Chondrocyte (in vitro differentiated cells): ENCODE measurements around the gene HIPK1. TPM values are rescaled to one million over a fixed set of nuclear protein-coding genes. Genes with fewer than 3 reads are reported as not detected.

ENCODE experiments used
- DNase-seq: peaks from one replicate; pipeline ENCODE4 v3.0.0; 2021; ENCODE audit warnings: mixed read lengths, low spot score
- H3K27ac Mint-ChIP-seq: one replicate; pipeline ENCODE4 v1.8.0; 2021; ENCODE audit warnings: mild to moderate bottlenecking, moderate library complexity, mixed read lengths; ENCODE audit not compliant: unreplicated experiment
- H3K27me3 Mint-ChIP-seq: 2 replicates; pipeline ENCODE4 v1.8.0; 2021; ENCODE audit warnings: low read depth, mixed read lengths
- H3K36me3 Mint-ChIP-seq: 2 replicates; pipeline ENCODE4 v1.8.0; 2021; ENCODE audit warnings: low read depth, mixed read lengths
- H3K4me1 Mint-ChIP-seq: 2 replicates; pipeline ENCODE4 v1.8.0; 2021; ENCODE audit warnings: low read depth, mild to moderate bottlenecking, mixed read lengths
- H3K4me3 Mint-ChIP-seq: one replicate; pipeline ENCODE4 v1.8.0; 2021; ENCODE audit warnings: mild to moderate bottlenecking, moderate library complexity, mixed read lengths; ENCODE audit not compliant: unreplicated experiment
- H3K9me3 Mint-ChIP-seq: 2 replicates; pipeline ENCODE4 v1.8.0; 2021; ENCODE audit warnings: low read depth, mixed read lengths
- total RNA-seq: library from RNA; stranded (reverse); gene quantifications from 3 replicates; pipeline ENCODE4 v1.2.1, GENCODE V29; 2021
- TF ChIP-seq, protein P1 (sequence below): fragments of 200-600 bp; sonication (generic); IDR thresholded peaks from 2 replicates; pipeline ENCODE4 v1.5.0; 2021; ENCODE audit warnings: antibody characterized with exemption, mild to moderate bottlenecking, moderate library complexity

HIPK1 gene
- total RNA-seq, 1 donor from 2014 or later, result 57.4 TPM

DNA sequence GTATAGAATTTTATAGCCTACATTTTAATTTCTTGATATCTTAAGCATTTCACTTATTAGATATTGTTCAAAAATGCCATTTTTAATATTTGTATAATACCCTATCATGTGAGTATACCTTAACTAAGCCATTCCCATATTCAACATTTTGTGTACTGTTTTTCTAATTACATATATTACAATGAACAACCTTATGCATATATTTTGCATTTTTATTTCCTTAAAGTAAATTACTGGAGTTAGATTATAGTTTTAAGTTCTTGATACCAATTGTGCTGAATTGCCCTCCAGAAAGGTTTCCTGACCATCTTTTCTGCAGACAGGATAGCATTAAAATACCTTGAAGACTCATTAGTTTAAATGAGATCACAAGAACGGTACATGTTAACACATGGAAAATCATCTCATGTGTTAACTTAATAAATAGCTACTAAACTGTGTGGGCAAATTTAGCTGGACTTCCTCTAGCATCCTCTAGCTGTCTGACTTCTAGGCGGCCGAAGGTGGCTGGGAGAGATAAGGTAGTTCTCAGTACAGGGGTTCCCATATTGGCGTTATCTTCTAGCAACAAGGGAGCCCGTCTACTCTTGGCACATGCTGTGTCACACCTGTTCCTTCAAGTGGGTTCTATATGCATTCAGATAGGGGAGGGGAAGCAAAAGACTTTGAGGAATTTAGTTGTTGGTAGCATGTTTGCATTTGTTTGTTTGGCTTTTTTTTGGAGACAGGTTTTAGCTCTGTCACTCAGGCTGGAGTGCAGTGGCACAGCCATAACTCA lies 15.0 kb upstream of the HIPK1 start:
- Mint-ChIP-seq H3K27ac (no peak overlapping the region), H3K27me3 (no peaks in the 10 kb centered on the region), H3K4me1 (peaks cover 11% of the 10 kb centered on the region), H3K36me3 (peaks cover 13% of the 10 kb centered on the region), H3K9me3 (no peaks in the 10 kb centered on the region), H3K4me3 (no peak overlapping the region)
- TF ChIP-seq, protein P1, sequence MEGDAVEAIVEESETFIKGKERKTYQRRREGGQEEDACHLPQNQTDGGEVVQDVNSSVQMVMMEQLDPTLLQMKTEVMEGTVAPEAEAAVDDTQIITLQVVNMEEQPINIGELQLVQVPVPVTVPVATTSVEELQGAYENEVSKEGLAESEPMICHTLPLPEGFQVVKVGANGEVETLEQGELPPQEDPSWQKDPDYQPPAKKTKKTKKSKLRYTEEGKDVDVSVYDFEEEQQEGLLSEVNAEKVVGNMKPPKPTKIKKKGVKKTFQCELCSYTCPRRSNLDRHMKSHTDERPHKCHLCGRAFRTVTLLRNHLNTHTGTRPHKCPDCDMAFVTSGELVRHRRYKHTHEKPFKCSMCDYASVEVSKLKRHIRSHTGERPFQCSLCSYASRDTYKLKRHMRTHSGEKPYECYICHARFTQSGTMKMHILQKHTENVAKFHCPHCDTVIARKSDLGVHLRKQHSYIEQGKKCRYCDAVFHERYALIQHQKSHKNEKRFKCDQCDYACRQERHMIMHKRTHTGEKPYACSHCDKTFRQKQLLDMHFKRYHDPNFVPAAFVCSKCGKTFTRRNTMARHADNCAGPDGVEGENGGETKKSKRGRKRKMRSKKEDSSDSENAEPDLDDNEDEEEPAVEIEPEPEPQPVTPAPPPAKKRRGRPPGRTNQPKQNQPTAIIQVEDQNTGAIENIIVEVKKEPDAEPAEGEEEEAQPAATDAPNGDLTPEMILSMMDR, result no peak
- no peak for DNase-seq

DNA sequence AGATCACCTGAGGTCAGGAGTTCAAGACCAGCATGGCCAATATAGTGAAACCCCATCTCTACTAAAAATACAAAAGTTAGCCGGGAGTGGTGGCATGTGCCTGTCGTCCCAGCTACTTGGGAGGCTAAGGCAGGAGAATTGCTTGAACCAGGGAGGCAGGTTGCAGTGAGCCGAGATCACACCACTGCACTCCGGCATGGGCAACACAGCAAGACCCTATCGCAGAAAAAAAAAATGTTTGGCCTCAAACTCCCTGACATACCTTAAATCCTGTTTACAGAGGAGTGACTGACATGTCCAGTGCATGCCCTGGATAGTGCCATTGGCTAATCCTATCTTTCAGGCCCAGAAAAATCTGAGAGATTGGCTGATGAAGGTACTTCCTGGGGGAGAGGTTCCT lies 12.2 kb upstream of the HIPK1 start:
- Mint-ChIP-seq H3K9me3 (no peaks in the 10 kb centered on the region), H3K4me3 (no peak overlapping the region), H3K27ac (no peak overlapping the region), H3K36me3 (peaks cover 1% of the 10 kb centered on the region), H3K27me3 (no peaks in the 10 kb centered on the region), H3K4me1 (peaks cover 11% of the 10 kb centered on the region)
- no peak for DNase-seq
- TF ChIP-seq, protein P1, result no peak

DNA sequence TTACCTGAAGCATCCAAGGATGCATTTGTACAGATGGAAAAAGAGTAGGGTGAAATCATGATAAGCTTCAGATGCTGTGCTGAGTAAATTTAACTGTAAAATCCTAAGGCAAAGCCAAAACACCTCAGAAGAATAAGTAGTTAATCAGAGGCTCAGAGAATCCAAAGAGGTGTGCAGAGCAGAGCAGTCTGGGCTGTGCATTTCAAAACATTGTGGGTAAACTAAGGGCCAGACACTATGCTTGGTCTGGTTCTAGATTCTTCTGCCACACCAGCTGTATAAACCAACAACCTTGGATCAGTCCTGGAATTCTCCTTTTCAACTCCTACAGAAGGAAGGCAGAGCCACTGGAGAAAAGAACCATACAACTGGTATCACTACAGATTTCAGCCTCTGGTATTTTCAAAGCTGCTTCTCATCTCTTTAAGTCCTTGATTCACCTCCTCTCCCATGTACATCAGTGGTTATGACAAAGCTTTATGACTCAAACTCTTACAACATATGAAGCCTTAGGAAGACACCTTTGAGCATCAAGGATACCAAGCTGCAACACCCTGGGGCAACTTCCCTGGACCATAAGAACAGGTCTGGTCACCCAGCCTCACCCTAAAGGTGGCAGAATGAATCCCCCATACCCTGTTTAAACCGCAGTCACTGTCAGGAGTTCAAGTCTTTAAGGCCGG lies 11.6 kb upstream of the HIPK1 start:
- H3K36me3 Mint-ChIP-seq, result peaks cover 1% of the 10 kb centered on the region
- DNase-seq, result no peak

DNA sequence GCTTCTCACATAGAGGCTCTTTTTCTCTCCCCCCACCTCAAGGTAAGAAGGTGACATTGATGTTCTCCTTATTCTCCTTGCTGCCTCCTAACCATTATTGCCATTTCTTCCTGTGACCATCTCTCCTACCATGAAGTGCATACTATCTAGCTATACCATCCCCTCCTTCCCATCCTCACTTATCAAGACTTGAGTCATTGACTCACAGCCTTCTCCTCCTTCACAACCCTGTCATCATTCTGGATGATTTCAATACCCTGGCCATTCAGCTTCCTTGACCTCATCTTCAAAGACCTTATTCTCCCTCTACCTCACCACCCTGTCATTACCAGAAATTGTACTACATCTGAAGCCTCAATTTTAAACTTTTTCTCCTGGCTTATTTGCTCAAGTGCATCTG lies 10.9 kb upstream of the HIPK1 start:
- H3K4me3 Mint-ChIP-seq, result no peak overlapping the region
- no peaks in the 10 kb centered on the region for H3K9me3 Mint-ChIP-seq
- H3K36me3 Mint-ChIP-seq, result peaks cover 1% of the 10 kb centered on the region
- DNase-seq, result no peak
- TF ChIP-seq, protein P1, result no peak
- peaks cover 2% of the 10 kb centered on the region for H3K4me1 Mint-ChIP-seq
- no peak overlapping the region for H3K27ac Mint-ChIP-seq
- peaks cover 4% of the 10 kb centered on the region for H3K27me3 Mint-ChIP-seq

More for the DNA sequence above, 11.6 kb upstream of the HIPK1 start:
- Mint-ChIP-seq H3K27ac (no peak overlapping the region), H3K4me1 (peaks cover 9% of the 10 kb centered on the region), H3K27me3 (peaks cover 2% of the 10 kb centered on the region), H3K9me3 (no peaks in the 10 kb centered on the region), H3K4me3 (no peak overlapping the region)
- TF ChIP-seq, protein P1, result no peak

DNA sequence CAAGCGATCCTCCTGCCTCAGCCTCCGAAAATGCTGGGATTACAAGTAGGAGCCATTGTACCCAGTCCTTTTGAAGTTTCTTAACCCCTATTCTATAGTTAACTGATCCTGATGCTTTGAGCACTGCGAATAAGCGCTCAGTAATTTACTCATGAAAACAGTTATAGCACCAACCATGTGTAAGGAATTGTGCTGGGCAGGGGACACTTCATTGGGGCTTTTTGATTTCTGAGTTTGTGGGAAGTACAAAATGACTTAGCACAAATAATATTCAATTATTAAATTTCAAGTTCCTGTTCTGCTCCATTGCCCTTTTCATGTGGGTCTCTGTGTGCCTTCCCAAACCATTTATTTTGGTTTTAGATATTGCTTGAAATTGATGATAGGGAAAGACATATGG lies 6.2 kb upstream of the HIPK1 start:
- Mint-ChIP-seq H3K27me3 (peaks cover 9% of the 10 kb centered on the region), H3K4me3 (no peak overlapping the region), H3K9me3 (no peaks in the 10 kb centered on the region), H3K36me3 (no peaks in the 10 kb centered on the region), H3K4me1 (peaks cover 4% of the 10 kb centered on the region), H3K27ac (no peak overlapping the region)
- TF ChIP-seq, protein P1, result no peak
- DNase-seq, result no peak
